DND-41 (cell line): Measurements from ENCODE around the gene FGF9.

Source experiments
- ATAC-seq: fragments of 200-7000 bp; cut with Tn5 transposase; 3 replicates; pipeline ENCODE4 v1.9.1; 2021; ENCODE audit warnings: low read depth; ENCODE audit not compliant: insufficient read depth
- DNase-seq: peaks from one replicate; pipeline ENCODE4 v3.0.0-alpha.2; 2020
- H2AFZ ChIP-seq: 2 replicates; pipeline ENCODE4 v1.6.0; 2012; ENCODE audit warnings: low read depth, low read length
- H3K27ac ChIP-seq: 2 replicates; pipeline ENCODE4 v1.5.1; 2012; ENCODE audit warnings: low read length, inconsistent platforms
- H3K27me3 ChIP-seq: fragments of 200-600 bp; sonication (generic); 2 replicates; pipeline ENCODE4 v1.6.0; 2012; ENCODE audit warnings: low read length, mild to moderate bottlenecking, inconsistent platforms; ENCODE audit not compliant: insufficient read depth, poor library complexity
- H3K36me3 ChIP-seq: 2 replicates; pipeline ENCODE4 v1.5.1; 2012; ENCODE audit warnings: low read length, inconsistent platforms; ENCODE audit not compliant: insufficient read depth
- H3K4me1 ChIP-seq: 2 replicates; pipeline ENCODE4 v1.5.1; 2012; ENCODE audit warnings: mild to moderate bottlenecking, low read length; ENCODE audit not compliant: insufficient read depth
- H3K4me2 ChIP-seq: 2 replicates; pipeline ENCODE4 v1.6.0; 2012; ENCODE audit warnings: mild to moderate bottlenecking, moderate library complexity, low read length, inconsistent platforms; ENCODE audit not compliant: insufficient read depth
- H3K4me3 ChIP-seq, 2 experiments: fragments of 200-600 bp in 1 of 2; shearing (Covaris generic) in 1 of 2; 2 replicates each; pipeline ENCODE4 v1.5.1; 2012 to 2016; ENCODE audit warnings: inconsistent platforms in 2 of 2, low read length in 2 of 2, mild to moderate bottlenecking in 2 of 2, low read depth in 1 of 2, moderate library complexity in 1 of 2
- H3K79me2 ChIP-seq: 2 replicates; pipeline ENCODE4 v1.6.0; 2012; ENCODE audit warnings: low read length, inconsistent platforms; ENCODE audit not compliant: insufficient read depth
- H3K9ac ChIP-seq: 2 replicates; pipeline ENCODE4 v1.6.0; 2012; ENCODE audit warnings: low read depth, mild to moderate bottlenecking, inconsistent platforms, low read length, moderate library complexity
- H3K9me3 ChIP-seq: 2 replicates; pipeline ENCODE4 v1.5.1; 2012; ENCODE audit warnings: low read length, moderate library complexity, mild to moderate bottlenecking, inconsistent platforms; ENCODE audit not compliant: insufficient read depth, severe bottlenecking
- H4K20me1 ChIP-seq: 2 replicates; pipeline ENCODE4 v1.6.0; 2012; ENCODE audit warnings: low read length; ENCODE audit not compliant: insufficient read depth
- CTCF ChIP-seq: IDR thresholded peaks from 2 replicates; pipeline ENCODE4 v1.5.1; 2012; ENCODE audit warnings: borderline replicate concordance, low read length, moderate library complexity, mild to moderate bottlenecking; ENCODE audit not compliant: poor library complexity, severe bottlenecking; ENCODE audit errors: extremely low read depth
- EZH2 ChIP-seq: IDR thresholded peaks from 3 replicates; pipeline ENCODE4 v1.6.1; 2012; ENCODE audit warnings: borderline replicate concordance, low read depth, mild to moderate bottlenecking, moderate library complexity, low read length, inconsistent platforms; ENCODE audit not compliant: severe bottlenecking

Gene FGF9

GRCh38 chr13:21753117-21753729 is 82.3 kb downstream of the FGF9 start:
- Histone ChIP-seq H2AFZ (no peak overlapping the region), H4K20me1 (no peaks in the 10 kb centered on the region), H3K4me2 (no peak overlapping the region), H3K36me3 (no peaks in the 10 kb centered on the region), H3K4me3 (no peak overlapping the region), H3K27ac (no peak overlapping the region), H3K79me2 (no peaks in the 10 kb centered on the region), H3K9ac (no peak overlapping the region), H3K9me3 (no peaks in the 10 kb centered on the region), H3K27me3 (no peaks in the 10 kb centered on the region), H3K4me1 (no peaks in the 10 kb centered on the region)
- ATAC-seq, result no peak
- DNase-seq, result no peak
- TF ChIP-seq CTCF, result no peak
- no peak for TF ChIP-seq EZH2
